ENCODE results near the gene NEURL3.

The NEURL3 gene

GRCh38 chr2:96531872-96532505 is 26.8 kb upstream of the NEURL3 start:
- Histone ChIP-seq H3K27me3 (no peaks in the 10 kb centered on the region), H3K36me3 (no peaks in the 10 kb centered on the region), H3K27ac (peak overlapping the region; percentile 89 to 97), H3K4me1 (peaks cover 10 to 89% (median 79%) of the 10 kb centered on the region in 4 donors), H3K4me3 (peak overlapping the region; percentile 27 to 43), H3K9me3 (no peaks in the 10 kb centered on the region)
- peak; percentile 99 for DNase-seq
- TF ChIP-seq CTCF (IDR thresholded peaks at IDR 0.05), result no peak
- intact Hi-C loops (cut with DNase I; ENCODE audit: low total_unique reads), result loop anchor here (10.0 kb wide), 1 partner anchor 103 kb away; the partner anchor contains the start of gene KANSL3

- Histone ChIP-seq H3K9me3 (no peaks in the 10 kb centered on the region), H3K27me3 (no peaks in the 10 kb centered on the region), H3K27ac (peak overlapping the region; percentile 89 to 97), H3K4me1 (peaks cover 10 to 89% (median 82%) of the 10 kb centered on the region in 4 donors), H3K36me3 (no peaks in the 10 kb centered on the region), H3K4me3 (peak overlapping the region; percentile 27 to 43)
- intact Hi-C loops (cut with DNase I; ENCODE audit: low total_unique reads), result loop anchor here (10.0 kb wide), 1 partner anchor 103 kb away; the partner anchor contains the start of gene KANSL3
- no peak for TF ChIP-seq CTCF (IDR thresholded peaks at IDR 0.05)
- no peak for DNase-seq
These were observed 26.2 kb upstream of the NEURL3 start for GRCh38 chr2:96531366-96531765.

GRCh38 chr2:96530474-96531357 is 25.6 kb upstream of the NEURL3 start:
- H3K36me3 ChIP-seq, result no peaks in the 10 kb centered on the region
- intact Hi-C loops (cut with DNase I; ENCODE audit: low total_unique reads), result loop anchor here (10.0 kb wide), 1 partner anchor 104 kb away; the partner anchor contains the start of gene KANSL3
- DNase-seq, result no peak
- H3K4me1 ChIP-seq, result peaks cover 10 to 83% (median 76%) of the 10 kb centered on the region in 4 donors
- peak overlapping the region; percentile 89 to 97 for H3K27ac ChIP-seq
- TF ChIP-seq CTCF (IDR thresholded peaks at IDR 0.05), result no peak
- no peaks in the 10 kb centered on the region for H3K27me3 ChIP-seq
- H3K4me3 ChIP-seq, result no peak overlapping the region
- H3K9me3 ChIP-seq, result no peaks in the 10 kb centered on the region

- H3K4me1 ChIP-seq, result peaks cover 10 to 76% (median 70%) of the 10 kb centered on the region in 4 donors
- H3K27ac ChIP-seq, result peak overlapping the region; percentile 89 to 97
- intact Hi-C loops (cut with DNase I; ENCODE audit: low total_unique reads), result loop anchor here (10.0 kb wide), 1 partner anchor 105 kb away; the partner anchor contains the start of gene KANSL3
- H3K27me3 ChIP-seq, result no peaks in the 10 kb centered on the region
- no peak for TF ChIP-seq CTCF (IDR thresholded peaks at IDR 0.05)
- H3K36me3 ChIP-seq, result no peaks in the 10 kb centered on the region
- no peak for DNase-seq
- H3K9me3 ChIP-seq, result no peaks in the 10 kb centered on the region
- H3K4me3 ChIP-seq, result no peak overlapping the region
These were observed 24.9 kb upstream of the NEURL3 start for GRCh38 chr2:96530144-96530430.

GRCh38 chr2:96529376-96530143 is 24.4 kb upstream of the NEURL3 start:
- no peaks in the 10 kb centered on the region for H3K36me3 ChIP-seq
- no peak overlapping the region for H3K4me3 ChIP-seq
- H3K9me3 ChIP-seq, result no peaks in the 10 kb centered on the region
- no peak for TF ChIP-seq CTCF (IDR thresholded peaks at IDR 0.05)
- intact Hi-C loops (cut with DNase I; ENCODE audit: low total_unique reads), result loop anchor here (10.0 kb wide), 2 partner anchors 105 to 325 kb away; partner anchors contain the start of genes KANSL3 and STARD7
- no peaks in the 10 kb centered on the region for H3K27me3 ChIP-seq
- H3K27ac ChIP-seq, result peak overlapping the region; percentile 89 to 97
- H3K4me1 ChIP-seq, result peaks cover 10 to 71% (median 65%) of the 10 kb centered on the region in 4 donors
- DNase-seq, result no peak

Measured in tibial artery (tissue), 4 donors.